Activated naive CD8-positive, alpha-beta T cell (primary cell): Measurements from ENCODE around the gene TELO2.
"Not testable (repeated sequence)": the region's sequence is repeated elsewhere in the genome, so short reads cannot be mapped to it uniquely, and the experiment has no call there.

Experiments used
- H3K27ac Mint-ChIP-seq: one replicate; pipeline ENCODE4 v1.8.0; 2021; ENCODE audit warnings: mixed read lengths
- H3K27me3 Mint-ChIP-seq: one replicate; pipeline ENCODE4 v1.8.0; 2021; ENCODE audit warnings: mixed read lengths
- H3K36me3 Mint-ChIP-seq: one replicate; pipeline ENCODE4 v1.8.0; 2021; ENCODE audit warnings: mixed read lengths
- H3K4me1 Mint-ChIP-seq: one replicate; pipeline ENCODE4 v1.8.0; 2021; ENCODE audit warnings: low read depth, mixed read lengths
- H3K4me3 Mint-ChIP-seq: one replicate; pipeline ENCODE4 v1.8.0; 2021; ENCODE audit warnings: mild to moderate bottlenecking, mixed read lengths
- H3K9me3 Mint-ChIP-seq: one replicate; pipeline ENCODE4 v1.8.0; 2021; ENCODE audit warnings: low read depth, mixed read lengths

Gene TELO2

GRCh38 chr16:1466054-1466453, 27.1 kb upstream of the TELO2 start:
- H3K9me3 Mint-ChIP-seq = no peaks in the 10 kb centered on the region
- no peaks in the 10 kb centered on the region for H3K27me3 Mint-ChIP-seq
- no peaks in the 10 kb centered on the region for H3K36me3 Mint-ChIP-seq
- H3K4me1 Mint-ChIP-seq = peaks cover 12% of the 10 kb centered on the region
- H3K27ac Mint-ChIP-seq = no peak overlapping the region
- no peak overlapping the region for H3K4me3 Mint-ChIP-seq

GRCh38 chr16:1466968-1467521, 26.1 kb upstream of the TELO2 start:
- no peak overlapping the region for H3K4me3 Mint-ChIP-seq
- no peak overlapping the region for H3K27ac Mint-ChIP-seq
- peaks cover 21% of the 10 kb centered on the region for H3K4me1 Mint-ChIP-seq
- no peaks in the 10 kb centered on the region for H3K36me3 Mint-ChIP-seq
- no peaks in the 10 kb centered on the region for H3K27me3 Mint-ChIP-seq
- no peaks in the 10 kb centered on the region for H3K9me3 Mint-ChIP-seq

GRCh38 chr16:1468426-1468810, 24.7 kb upstream of the TELO2 start:
- Mint-ChIP-seq H3K9me3 (no peaks in the 10 kb centered on the region), H3K4me3 (no peak overlapping the region), H3K27ac (no peak overlapping the region), H3K4me1 (peaks cover 28% of the 10 kb centered on the region), H3K36me3 (no peaks in the 10 kb centered on the region), H3K27me3 (no peaks in the 10 kb centered on the region)

- H3K27me3 Mint-ChIP-seq, H3K36me3 Mint-ChIP-seq, H3K27ac Mint-ChIP-seq, H3K4me3 Mint-ChIP-seq, H3K9me3 Mint-ChIP-seq: not testable (repeated sequence)
- H3K4me1 Mint-ChIP-seq = peaks cover 30% of the 10 kb centered on the region
Measured at GRCh38 chr16:1469141-1469540, 24.0 kb upstream of the TELO2 start.

DNA sequence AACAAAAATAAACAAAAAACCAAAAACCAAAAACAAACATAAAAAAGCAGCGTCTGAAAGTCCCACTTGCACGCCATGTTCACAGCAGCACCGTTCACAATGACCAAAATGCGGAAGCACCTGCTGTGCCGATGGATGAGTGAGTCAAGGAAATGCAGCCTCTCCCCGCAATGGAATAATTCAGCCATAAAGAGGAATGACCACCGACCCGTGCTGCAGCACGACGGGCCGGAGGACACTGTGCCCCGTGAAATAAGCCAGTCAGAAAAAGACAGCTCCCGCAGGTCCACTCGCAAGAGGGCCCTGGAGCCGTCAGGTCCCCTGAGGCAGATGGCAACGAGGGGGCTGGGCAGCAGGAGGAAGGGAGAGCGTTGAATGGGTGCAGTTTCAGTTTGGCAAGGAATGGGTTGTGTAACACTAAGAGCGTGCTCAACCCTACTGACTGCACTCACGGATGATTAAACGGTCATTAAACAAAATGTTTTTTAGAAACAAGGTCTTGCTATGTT, 23.4 kb upstream of the TELO2 start:
- no peaks in the 10 kb centered on the region for H3K9me3 Mint-ChIP-seq
- no peaks in the 10 kb centered on the region for H3K27me3 Mint-ChIP-seq
- H3K27ac Mint-ChIP-seq = peak overlapping the region; percentile 41
- peaks cover 31% of the 10 kb centered on the region for H3K4me1 Mint-ChIP-seq
- H3K36me3 Mint-ChIP-seq = no peaks in the 10 kb centered on the region
- no peak overlapping the region for H3K4me3 Mint-ChIP-seq

DNA sequence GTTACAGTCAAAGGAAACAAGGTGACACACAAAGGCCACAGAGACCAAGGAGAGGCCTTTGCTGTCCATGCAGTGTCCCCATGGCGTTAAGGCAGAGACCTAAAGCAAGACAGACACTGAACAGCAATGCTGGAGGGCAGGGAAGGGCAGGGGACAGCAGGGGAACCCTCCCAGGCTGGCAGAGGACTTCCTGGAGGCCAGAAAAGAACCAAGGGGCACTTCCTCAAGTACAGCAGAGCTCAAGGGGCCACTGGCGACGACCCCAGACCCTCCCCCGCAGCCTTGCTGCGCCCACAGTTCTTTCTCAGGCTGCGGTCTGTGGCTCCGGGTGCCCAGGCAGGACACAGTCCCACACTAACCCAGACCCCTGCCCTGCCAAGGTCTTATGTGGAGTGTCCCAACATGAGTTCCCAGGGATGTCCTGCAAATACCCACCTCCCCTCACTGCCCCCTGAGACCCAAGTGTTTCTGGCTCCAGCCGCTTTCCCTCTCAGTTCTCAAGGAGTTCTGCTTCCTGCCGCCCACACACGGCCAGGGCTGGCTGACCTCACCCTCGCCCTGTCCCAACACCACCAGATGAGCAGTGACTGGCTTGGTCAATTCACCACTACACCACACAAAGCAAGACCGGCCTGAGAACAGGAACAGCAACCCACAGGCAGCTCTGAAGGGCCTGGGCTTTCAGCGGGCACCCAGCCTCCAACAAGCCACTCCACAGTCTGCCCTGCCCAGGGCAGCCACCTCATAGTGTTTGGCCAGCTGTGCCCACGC, 22.5 kb upstream of the TELO2 start:
- Mint-ChIP-seq H3K4me3 (no peak overlapping the region), H3K9me3 (no peaks in the 10 kb centered on the region), H3K27me3 (no peaks in the 10 kb centered on the region), H3K27ac (no peak overlapping the region), H3K4me1 (peaks cover 33% of the 10 kb centered on the region), H3K36me3 (no peaks in the 10 kb centered on the region)

- Mint-ChIP-seq H3K4me3 (no peak overlapping the region), H3K4me1 (peaks cover 36% of the 10 kb centered on the region), H3K9me3 (no peaks in the 10 kb centered on the region), H3K27me3 (no peaks in the 10 kb centered on the region), H3K27ac (no peak overlapping the region), H3K36me3 (no peaks in the 10 kb centered on the region)
Measured at GRCh38 chr16:1471569-1472194, 21.5 kb upstream of the TELO2 start.

GRCh38 chr16:1472974-1473373, 20.2 kb upstream of the TELO2 start:
- H3K4me3 Mint-ChIP-seq = peak overlapping the region; percentile 81
- H3K27me3 Mint-ChIP-seq = no peaks in the 10 kb centered on the region
- no peak overlapping the region for H3K27ac Mint-ChIP-seq
- H3K4me1 Mint-ChIP-seq = peaks cover 35% of the 10 kb centered on the region
- no peaks in the 10 kb centered on the region for H3K9me3 Mint-ChIP-seq
- no peaks in the 10 kb centered on the region for H3K36me3 Mint-ChIP-seq

- peak overlapping the region; percentile 86 for H3K4me3 Mint-ChIP-seq
- no peaks in the 10 kb centered on the region for H3K9me3 Mint-ChIP-seq
- H3K27me3 Mint-ChIP-seq = no peaks in the 10 kb centered on the region
- peak overlapping the region; percentile 76 for H3K27ac Mint-ChIP-seq
- peaks cover 35% of the 10 kb centered on the region for H3K4me1 Mint-ChIP-seq
- H3K36me3 Mint-ChIP-seq = no peaks in the 10 kb centered on the region
Measured at GRCh38 chr16:1474082-1474795, 18.9 kb upstream of the TELO2 start.

GRCh38 chr16:1474796-1475551, 18.2 kb upstream of the TELO2 start, which contains the start of gene CLCN7:
CLCN7 (minus strand) TSS chr16:1475028; CDS start chr16:1474974, 54 bp downstream.
- Mint-ChIP-seq H3K27ac (peak within 1 kb of the TSS; percentile 90), H3K4me3 (peak within 1 kb of the TSS; percentile 89), H3K4me1 (peaks cover 31% of the 10 kb centered on the region), H3K36me3 (no peaks in the 10 kb centered on the region), H3K9me3 (no peaks in the 10 kb centered on the region), H3K27me3 (no peaks in the 10 kb centered on the region)

- H3K27ac Mint-ChIP-seq = peak overlapping the region; percentile 90
- H3K4me1 Mint-ChIP-seq = peaks cover 27% of the 10 kb centered on the region
- no peaks in the 10 kb centered on the region for H3K27me3 Mint-ChIP-seq
- H3K36me3 Mint-ChIP-seq = no peaks in the 10 kb centered on the region
- peak overlapping the region; percentile 89 for H3K4me3 Mint-ChIP-seq
- no peaks in the 10 kb centered on the region for H3K9me3 Mint-ChIP-seq
Measured at GRCh38 chr16:1475552-1476114, 17.5 kb upstream of the TELO2 start.

DNA sequence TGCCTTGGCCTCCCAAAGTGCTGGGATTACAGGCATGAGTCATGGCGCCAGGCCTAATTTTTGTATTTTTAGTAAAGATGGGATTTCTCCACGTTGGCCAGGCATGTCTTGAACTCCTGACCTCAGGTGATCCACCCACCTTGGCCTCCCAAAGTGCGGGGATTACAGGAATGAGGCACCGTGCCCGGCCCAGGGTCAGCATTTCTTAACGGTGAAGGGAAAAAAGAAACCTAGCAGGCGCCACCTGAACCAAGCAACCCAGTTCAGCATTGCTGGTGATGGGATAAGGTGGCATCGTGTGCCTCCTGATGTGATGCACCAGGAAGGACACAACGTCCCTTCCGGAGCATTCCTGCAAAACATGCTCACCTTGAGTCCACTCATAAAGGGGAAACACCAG, 16.1 kb upstream of the TELO2 start:
- Mint-ChIP-seq H3K27ac (no peak overlapping the region), H3K36me3 (no peaks in the 10 kb centered on the region), H3K27me3 (peaks cover 2% of the 10 kb centered on the region), H3K4me3 (no peak overlapping the region), H3K4me1 (peaks cover 15% of the 10 kb centered on the region), H3K9me3 (no peaks in the 10 kb centered on the region)

GRCh38 chr16:1478937-1479336, 14.2 kb upstream of the TELO2 start:
- H3K27ac Mint-ChIP-seq, H3K9me3 Mint-ChIP-seq, H3K27me3 Mint-ChIP-seq, H3K36me3 Mint-ChIP-seq, H3K4me1 Mint-ChIP-seq, H3K4me3 Mint-ChIP-seq: not testable (repeated sequence)
